LoVo (cell line): Measurements from ENCODE around the gene PTK7.
"Not testable (repeated sequence)": the region's sequence is repeated elsewhere in the genome, so short reads cannot be mapped to it uniquely, and the experiment has no call there.

Experiments used
- DNase-seq: peaks from one replicate; pipeline ENCODE4 v3.0.0-alpha.2; 2016; ENCODE audit warnings: low spot score

The PTK7 gene

GRCh38 chr6:43086022-43086658 lies 10.0 kb downstream of the PTK7 start:
- DNase-seq = no peak

- no peak for DNase-seq
Measured at GRCh38 chr6:43088654-43089056, 12.5 kb downstream of the PTK7 start.

- no peak for DNase-seq
Measured at GRCh38 chr6:43089467-43089866, 13.4 kb downstream of the PTK7 start.

GRCh38 chr6:43089874-43090558 lies 13.9 kb downstream of the PTK7 start:
- no peak for DNase-seq

DNA sequence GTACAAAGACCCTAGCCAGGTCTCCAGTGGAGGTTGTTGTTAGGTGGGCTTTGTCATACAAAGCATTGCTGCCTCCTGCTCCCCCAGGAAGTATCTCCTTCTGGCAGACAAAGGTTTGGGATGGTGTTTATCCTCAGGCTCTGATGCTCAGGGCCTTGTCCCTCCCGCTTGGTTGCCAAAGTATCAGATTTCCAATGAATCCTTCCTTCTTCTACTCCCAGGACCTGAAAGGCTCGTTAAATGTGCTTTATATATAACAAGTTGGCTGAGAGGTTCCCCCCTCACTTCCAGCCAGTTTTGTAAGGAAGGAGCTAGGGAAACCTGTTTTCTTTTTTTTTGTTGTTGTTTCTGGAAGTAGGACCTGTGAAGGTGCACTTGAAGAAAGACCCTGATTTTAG lies 14.4 kb downstream of the PTK7 start:
- DNase-seq = no peak

GRCh38 chr6:43091020-43091419 lies 14.9 kb downstream of the PTK7 start:
- DNase-seq = no peak

GRCh38 chr6:43091436-43091991 lies 15.4 kb downstream of the PTK7 start:
- DNase-seq = no peak

- DNase-seq = no peak
Measured at GRCh38 chr6:43092635-43093034, 16.5 kb downstream of the PTK7 start.

GRCh38 chr6:43093436-43094289 lies 17.5 kb downstream of the PTK7 start:
- no peak for DNase-seq

DNA sequence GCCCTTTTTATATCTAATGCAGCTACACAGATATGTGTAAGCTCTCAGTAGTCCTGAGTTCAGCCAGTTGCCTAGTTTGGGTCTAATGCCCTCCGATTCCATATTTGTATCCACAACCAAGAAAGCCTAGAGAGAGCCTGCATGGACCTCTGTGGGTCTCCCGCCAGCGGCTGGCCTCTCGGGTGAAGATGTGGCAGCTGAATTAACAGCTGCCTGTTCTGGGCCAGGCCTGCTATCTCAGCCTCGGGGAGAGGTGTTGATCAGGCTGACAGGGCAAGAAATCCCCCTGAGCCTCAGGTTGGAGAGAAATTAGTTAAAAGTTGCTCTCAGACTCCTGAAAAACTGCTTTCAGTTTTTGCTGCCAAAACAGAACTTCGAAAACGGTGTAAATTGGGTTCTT lies 19.8 kb downstream of the PTK7 start:
- DNase-seq = no peak

- no peak for DNase-seq
Measured at GRCh38 chr6:43096451-43097097, 20.5 kb downstream of the PTK7 start.

DNA sequence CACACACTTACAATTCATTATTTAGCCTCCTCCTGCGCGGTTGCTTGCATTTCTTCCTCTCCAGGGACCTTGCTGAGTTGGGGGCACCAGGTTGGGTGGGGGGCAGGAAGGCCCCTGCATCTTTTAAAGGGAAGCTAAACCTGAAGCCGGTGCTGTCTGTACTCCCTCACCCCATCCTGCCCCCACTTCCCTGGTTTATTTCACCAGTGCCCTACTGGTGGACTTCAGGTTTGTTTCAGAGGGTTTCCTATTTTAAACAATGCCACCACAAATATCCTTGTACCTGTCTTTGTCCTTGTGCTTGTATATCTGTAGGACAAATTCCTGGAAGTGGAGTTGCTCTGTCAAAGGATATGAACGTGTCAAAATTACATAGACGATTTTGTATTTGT lies 21.0 kb downstream of the PTK7 start:
- DNase-seq = no peak

GRCh38 chr6:43097502-43097901 lies 21.4 kb downstream of the PTK7 start:
- DNase-seq = no peak

DNA sequence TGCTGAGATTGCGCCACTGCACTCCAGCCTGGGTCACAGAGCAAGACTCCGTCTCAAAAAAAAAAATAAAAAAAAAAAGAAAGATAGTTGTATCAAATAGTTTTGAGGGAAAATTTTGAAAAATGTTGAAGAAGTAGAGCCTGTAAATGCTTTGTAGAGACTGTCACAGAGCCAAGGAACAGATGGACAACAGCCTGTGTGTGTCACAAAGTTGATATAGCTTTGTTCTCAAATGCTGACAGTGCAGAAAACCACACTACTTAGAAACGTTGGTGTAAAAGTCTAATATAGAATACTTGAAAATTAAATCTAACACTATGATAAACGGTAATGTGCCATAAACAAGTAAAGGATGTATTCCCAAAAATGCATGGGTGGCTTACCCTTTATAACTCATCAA lies 25.4 kb downstream of the PTK7 start:
- DNase-seq = no peak

- DNase-seq = no peak
Measured at GRCh38 chr6:43103253-43103876, 27.3 kb downstream of the PTK7 start.

DNA sequence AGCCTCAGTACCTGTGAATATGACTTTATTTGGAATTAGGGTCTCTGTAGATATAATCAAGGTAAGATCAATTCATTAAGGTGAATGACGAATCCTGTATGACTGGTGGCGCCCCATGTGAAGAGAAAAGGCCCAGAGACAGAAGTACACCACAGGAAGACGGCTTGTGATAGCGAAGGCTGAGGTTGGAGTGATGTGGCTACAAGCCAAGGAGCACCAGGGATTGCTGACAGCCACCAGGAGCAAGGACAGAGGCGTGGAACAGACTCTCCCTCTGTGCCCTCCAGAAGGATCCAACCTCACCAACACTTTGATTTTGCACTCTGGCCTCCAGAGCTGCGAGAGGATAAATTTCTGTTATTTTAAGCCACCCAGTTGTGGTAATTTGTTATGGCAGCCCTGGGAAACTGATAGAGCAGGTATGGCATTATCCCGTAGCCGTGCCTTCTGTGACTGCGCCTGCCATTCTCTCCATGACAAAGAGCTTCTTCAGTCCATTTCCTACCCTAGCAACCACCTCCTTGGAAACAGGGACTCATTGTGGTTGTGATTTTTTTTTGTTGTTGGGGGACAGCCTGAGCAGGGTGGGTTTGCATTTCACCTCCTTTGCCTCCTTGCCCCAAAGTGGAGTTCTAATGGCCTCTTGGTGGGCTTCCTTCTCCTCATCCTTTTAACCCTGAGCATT lies 29.6 kb downstream of the PTK7 start:
- no peak for DNase-seq

DNA sequence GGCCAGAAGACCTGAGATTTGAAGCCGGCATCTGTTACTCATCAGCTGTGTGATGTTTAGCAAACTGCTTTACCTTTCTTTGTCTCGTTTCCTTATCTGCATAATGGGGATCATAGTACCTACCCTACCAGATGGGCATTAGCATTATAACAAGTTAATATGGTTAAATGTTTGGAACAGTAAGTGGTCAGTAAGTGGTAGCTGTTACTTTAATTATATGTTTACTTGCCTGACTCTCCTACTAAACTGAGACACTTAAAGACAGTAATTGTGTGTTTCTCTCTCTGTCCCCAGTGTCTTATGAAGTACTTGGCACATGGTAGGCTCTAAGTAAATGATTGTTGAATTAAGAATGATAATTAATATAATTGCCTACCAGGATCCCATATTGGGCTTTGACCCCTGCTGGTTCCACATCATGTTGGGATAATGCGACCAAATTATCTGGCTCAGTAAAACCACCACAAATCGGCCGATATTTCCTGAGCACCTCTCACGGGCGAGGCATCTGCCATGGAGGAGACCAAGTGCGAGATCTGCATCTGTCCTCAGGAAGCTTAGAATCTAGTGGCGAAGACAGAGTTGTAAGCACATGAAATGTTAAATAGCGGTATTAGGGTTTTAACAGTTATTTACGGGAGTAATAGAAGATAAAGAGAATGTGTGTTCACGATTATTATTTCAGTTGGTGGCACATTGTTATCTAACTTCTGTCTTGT lies 31.4 kb downstream of the PTK7 start:
- DNase-seq = no peak

- DNase-seq = no peak
Measured at GRCh38 chr6:43113431-43114260, 37.5 kb downstream of the PTK7 start.

DNA sequence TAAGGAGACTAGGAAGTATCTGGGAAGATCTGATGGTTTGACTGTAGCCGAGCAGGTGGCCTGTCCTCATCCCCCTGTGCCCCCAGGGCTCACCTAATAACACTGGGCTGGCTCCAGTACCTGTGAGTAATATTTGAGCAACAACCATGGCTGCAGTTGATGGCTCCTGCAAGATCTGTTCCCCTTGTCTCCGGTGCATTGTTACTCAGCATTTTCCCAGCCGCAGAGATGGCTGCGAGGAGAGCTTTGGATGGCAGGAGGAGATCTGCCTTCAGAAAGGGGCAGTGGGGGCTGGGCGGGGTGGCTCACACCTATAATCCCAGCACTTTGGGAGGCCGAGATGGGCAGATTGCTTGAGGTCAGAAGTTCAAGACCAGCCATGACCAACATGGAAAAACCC lies 39.3 kb downstream of the PTK7 start:
- no peak for DNase-seq

DNA sequence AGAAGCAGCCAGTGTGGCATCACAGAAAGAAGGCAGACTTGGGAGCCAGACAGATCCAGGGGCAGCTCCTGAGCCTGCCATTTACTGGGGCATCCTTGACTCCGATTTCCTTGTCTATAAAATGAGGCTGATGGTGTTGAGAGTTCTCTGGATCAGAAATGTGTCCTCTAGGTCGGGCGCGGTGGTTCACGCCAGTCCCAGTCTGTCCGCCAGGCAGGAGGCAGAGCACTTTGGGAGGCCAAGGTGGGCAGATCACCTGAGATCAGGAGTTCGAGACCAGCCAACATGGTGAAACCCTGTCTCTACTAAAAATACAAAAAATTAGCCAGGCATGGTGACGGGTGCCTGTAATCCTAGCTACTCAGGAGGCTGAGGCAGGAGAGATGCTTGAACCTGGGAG lies 41.4 kb downstream of the PTK7 start:
- DNase-seq = not testable (repeated sequence)
